HG03045 (cell line): ENCODE results near the gene NFATC2.

Experiments used
- ATAC-seq: cut with Tn5 transposase; IDR thresholded peaks from one replicate; pipeline ENCODE4 v1.9.1; 2021; ENCODE audit warnings: mild to moderate bottlenecking, moderate library complexity; ENCODE audit not compliant: unreplicated experiment

The NFATC2 gene

DNA sequence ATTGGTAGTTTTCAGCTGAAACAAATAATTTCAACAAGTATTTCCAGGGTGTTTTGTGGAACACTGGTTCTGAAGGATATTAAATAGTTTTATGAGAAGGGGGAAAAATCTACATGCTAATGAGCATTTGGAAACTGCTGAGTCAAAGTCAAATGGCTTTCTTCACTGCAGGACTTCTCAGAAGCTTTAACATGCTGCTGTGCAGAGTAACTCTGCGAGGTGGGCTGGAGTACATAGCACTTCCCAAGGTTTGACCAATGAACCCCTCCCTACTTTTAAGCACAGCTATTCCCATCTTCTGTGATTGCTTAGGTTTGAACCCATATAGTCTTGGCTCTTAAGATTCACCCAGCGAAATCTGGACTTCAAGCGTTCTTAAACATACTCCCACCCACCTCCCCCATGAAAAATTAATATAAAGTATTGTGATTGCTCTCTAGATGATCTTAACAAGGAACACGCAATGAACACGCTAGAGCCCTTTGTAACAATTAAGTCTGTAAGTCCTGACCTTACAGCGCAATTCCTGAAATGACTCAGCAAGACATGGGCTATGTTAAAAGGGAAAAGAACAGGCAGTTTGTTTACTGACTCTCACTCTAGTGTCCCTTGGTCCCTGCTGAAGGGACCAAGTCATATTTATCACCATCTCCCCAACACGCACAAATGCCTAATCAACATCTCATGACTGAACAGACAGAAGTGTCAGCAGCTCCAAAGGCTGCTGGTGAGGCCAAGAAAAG lies 105.2 kb downstream of the NFATC2 start:
- ATAC-seq = no peak

DNA sequence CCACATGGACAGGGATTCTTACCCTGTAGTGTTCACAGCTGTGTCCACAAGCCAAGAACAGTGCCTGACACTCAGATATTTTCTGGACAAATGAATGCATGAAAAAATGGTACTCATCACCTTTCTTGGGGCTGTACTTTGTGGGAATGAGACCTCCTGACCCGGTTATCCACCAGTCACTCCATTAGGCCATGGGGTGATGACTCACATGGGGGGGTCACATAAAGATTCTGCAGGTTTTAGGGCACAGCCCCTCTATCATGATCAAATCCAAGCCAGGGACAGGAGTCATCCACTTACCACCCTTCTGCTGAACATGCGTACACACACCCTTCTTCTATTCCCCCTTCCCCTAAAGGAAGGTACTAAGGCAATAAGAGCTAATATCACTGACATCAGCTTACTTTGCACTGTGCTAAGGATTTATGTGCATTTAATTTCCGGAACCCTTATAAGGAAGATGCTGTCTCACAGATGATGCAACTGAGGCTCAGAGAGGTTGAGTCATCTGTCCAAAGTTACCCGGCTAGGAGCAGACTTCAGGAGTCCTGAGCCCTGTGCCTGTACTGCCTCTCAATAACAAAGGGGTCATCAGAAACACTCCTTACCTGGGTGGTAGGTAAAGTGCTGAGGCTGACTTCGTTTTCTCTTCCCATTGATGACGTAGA lies 107.8 kb downstream of the NFATC2 start:
- ATAC-seq = no peak

DNA sequence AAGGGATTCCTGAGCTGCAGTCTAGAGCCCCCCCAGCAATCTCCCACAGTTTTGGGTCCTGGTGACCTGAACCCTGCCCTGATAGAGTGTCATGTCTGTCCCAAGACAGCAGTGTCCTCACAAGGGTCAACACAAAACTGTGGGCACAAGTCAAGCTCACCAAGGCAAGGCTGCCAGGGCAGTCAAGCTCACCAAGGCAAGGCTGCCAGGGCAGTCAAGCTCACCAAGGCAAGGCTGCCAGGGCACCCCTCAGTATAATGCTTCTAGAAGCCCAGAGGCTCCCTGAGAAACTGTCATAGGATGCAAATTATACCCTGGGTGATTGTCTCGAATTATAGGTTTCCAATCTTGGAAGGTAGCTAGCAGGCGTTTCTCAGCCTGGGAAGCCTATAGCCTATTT lies 108.5 kb downstream of the NFATC2 start:
- ATAC-seq = no peak

DNA sequence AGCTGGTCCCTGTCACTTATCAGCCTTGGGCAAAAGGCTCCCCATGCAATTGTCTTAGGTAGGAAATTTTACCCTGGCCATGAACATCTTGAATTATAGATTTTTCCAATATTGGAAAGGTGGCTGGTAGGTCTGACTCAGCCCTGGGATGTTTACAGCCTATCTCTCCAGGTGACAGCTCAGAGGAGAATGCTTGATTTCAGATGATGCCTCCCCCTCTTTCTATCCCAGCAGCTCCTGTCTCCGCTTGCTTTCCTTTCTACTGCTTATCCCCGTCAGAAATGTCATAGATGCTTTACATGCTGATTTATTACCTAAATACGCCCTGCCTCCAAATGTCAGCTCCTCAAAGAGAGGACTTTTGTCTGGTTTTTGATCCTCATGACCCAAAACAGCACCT lies 109.6 kb downstream of the NFATC2 start:
- no peak for ATAC-seq

DNA sequence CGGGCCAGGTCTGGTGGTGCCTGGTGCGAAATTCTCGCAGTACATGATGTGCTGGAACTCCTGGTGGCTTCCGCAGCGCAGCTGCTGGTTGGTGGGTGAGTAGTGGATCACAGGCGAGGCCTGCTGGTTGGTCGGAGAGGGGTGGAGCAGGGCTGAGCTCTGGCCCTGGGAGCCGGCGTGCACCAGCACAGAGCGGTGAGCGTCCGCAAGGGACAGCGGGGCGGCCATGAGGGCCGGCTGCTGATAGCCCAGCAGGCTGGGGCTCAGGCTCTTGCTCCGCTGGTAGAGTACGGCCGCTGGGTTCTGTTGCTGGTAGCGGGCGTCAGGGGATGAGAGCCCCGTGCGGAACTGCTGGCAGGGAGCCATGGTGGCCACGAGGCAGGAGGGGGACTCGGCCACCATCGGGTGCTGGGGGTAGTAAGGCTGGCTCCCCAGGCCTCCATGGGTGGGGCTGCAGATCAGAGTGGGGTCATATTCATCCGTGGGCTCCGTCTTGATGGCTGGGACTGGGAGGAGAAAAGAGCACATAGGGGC lies 110.2 kb downstream of the NFATC2 start:
- no peak for ATAC-seq

DNA sequence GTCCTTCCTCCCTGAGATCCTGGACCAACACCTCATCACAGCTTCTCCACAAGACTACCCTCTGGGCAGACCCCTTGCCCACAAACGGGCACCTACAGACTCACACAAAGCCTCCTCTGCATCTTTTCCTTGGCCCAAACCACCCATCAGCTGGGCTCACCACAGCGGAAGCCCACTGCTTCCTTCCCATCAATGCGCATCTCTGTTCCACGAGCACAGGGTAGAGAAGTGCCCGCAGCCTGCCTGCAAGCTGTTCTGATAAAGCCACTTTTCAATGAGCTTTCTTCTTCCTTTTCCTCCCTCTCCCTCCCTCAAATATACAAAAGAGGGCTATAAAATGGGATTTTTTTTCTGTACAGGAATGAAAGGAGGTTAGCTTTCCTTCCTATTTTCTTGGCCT lies 111.2 kb downstream of the NFATC2 start:
- no peak for ATAC-seq

DNA sequence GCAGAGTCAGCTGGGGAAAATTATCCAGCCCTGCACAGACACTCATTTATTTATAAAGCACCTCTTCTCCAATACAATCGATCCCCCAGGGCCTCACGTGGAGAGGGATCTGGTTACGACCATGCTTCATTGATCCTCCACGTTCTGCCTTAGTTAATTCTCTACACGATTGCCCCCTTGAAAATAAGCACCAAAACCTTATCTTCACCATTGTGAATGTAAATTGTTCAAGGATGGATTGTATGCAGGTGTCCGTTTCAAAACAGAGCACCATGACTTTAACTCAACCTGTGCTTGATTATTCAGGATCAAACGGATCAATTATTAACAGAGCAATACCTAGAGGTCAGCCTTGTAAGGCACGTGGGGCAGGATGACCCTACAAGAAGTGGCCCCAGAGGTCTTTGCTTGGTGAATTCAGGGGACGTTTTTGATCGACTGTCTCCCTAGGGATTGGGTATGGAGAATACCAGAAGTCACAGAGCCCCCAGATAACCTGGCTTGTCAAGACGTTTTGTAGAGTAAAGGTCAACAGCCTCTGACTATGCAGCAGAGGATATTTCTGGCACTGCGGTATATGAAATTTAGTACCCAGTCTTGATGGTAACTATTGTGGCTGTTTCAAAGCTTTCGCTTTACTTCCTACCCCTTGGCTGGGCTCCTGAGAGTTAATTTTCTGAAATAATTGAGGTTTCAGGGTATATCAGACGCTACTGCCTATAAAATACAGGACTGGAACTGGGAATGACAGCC lies 112.1 kb downstream of the NFATC2 start:
- ATAC-seq = no peak

DNA sequence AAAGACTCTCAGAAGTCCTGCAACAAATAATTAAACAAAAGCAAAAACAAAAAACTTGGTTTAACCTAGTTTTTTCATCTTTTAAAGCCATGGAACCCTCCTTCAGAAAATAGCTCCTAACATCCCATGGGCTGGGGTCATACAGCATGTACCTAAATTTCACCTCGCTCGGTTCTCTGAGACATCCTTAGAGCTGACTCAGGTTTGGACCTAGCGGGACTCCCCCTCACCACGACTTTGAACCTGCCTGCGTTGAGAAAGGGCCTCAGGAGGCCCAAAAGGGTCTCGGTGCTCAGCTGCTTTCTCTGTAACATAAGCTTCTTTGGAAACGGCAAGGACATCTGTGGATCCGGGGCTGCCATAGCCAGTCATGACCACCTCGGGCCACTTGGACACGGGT lies 112.8 kb downstream of the NFATC2 start:
- ATAC-seq = no peak

DNA sequence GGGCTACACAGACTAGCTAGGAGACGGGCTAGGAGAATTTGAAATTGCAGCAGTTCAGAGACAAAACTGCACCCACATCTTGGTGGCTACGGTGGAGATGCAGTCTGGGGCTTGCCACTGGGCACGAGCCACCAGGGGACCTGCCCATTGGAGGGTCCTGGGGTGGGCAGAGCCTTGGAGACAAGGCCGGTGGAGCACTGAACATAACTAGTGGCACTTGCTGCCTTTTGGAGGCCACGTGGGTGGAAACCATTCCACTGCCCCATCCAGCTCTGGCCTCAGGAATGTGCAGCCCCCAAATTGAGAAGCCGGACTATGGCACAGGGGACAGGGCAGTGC lies 113.4 kb downstream of the NFATC2 start:
- no peak for ATAC-seq

DNA sequence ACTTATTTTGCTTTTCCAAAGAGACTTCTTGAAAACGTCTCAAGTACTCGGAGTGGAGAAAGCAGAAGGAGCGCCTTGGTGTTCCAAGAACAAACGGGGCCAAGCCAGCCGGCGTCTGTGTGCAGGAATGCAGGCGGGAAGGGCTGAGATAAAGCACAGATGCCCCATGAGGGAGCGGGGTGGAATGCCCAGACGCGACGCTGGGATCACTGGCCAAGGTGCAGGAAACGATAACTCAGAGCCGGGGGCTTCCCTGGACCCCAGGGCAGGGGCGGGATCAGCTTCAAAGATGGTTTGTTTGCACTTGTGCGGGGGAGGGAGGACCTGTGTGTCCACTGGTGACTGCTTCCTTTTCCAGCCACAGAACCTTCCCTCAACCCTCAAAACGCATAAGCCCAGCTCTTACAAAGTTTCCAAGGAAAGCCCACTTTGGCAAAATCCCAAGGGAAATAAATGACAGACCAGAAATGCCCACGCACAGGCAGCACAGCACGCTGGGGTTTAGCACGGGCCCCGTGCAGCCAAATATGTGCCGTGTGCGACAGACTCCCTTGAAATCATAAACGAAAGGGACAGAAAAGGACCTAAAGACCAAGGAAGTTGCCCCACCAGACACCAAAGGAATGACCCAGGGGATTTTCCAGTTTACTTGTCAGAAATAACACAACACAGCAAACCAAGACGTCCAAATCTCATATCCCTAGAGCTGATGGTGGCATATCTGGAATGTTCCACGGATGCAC lies 113.9 kb downstream of the NFATC2 start:
- ATAC-seq = no peak

DNA sequence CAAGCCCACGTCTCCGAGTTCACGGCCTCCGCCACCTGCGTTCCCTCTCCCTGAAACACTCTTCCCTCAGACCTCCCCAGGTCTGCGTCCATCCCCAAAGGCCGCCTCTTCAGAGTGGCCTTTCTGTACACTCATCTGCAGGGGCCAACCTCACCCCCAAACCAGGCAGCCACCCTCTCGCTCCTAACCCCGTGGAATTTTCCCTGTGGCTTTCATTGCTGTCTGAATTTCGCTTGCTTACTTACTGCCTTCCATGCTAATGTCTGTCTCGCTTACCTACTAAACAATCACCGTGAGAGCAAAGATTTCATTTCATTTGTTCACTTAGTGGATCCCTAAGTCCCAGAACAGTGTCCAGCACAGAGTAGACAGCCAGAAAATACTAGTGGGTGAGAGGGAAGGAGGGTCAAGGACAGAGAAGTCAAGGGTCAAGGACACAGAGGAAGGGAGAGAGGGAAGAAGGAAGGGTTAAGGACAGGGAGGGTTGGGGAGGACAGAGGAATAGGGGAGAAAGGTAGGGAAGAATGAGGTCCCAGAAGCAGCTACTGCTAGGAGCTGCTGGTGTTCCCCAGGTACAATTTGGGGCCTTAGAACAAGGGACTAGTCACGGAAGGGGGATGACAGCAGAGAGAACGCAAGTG lies 114.7 kb downstream of the NFATC2 start:
- ATAC-seq = no peak

DNA sequence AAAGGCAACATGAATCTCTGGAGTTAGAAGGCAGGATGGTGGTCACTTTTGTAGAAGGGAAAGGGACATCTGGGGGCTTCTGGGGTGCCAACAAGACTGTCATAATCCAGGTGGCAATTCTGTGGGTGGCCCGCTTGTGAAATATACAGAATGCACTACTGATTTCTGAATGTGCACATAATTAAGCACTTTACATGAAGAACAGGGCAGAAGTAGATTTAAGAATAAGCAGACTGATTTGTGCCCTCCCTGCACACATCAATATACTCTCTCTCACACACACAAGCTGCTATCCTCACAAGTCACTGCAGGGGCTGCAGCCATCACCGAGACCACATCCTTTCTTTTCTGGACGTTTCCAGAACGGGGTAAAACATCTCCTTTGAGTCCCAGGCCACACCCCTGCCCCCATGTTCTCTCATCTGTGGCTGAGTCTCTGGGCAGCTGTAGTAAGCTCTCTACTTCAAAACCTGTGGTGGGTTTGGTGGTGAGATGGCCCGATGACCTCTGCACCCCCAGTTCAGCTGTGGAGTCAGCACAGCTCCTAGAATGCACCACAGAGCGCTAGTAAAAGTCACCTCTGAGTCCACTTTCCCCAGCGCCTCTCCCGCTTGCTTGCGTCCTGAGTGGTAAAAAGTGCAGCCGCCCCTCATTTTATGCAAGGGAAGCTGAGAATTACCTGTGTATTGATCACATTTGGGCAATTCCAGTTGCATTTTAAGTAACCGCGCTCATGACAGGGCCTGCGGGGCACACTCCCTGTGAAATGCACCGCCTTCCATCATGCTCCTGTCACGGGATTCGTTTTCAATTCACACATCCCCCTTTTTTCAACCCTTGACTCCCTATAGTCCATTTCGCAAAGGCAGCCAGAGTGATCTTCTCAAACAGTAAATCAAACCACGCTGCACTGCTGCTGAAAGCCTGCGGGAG lies 115.5 kb downstream of the NFATC2 start:
- ATAC-seq = no peak

DNA sequence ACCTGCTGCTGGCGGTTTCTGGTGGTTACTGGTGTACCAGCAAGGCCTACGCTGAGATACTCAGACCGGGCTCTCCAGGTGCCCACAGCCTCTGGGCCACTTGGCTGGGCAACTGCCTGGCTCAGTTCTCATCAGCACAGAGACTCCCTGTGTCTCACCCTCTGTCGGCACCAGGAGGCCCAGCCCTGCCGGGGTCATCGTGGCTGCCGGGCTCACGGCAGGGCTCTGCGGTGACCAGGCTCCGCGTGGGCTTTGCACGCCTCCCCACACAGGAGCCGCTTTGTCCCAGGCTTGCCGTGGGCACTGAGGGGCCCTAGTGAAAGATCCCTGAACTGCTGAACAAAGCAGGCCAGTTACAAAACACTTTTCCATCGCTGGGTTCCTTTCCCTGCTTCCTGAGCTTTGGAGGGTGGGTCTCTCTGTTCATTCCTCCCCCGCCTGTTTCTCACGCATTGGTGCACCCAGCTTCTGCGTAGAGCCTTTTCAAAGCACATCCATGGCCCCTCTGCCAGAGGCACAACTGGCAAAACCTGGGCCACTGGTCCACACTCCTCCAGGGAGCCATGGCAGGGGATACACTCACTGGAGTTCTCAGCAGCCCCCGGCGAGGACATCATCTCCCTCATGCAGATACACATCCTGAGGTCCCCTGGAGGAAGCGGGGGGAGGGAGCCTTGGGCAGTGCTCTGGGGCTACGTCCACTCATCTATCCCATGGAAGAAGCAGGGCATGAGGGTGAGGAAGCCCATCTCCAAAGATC lies 117.0 kb downstream of the NFATC2 start:
- no peak for ATAC-seq

DNA sequence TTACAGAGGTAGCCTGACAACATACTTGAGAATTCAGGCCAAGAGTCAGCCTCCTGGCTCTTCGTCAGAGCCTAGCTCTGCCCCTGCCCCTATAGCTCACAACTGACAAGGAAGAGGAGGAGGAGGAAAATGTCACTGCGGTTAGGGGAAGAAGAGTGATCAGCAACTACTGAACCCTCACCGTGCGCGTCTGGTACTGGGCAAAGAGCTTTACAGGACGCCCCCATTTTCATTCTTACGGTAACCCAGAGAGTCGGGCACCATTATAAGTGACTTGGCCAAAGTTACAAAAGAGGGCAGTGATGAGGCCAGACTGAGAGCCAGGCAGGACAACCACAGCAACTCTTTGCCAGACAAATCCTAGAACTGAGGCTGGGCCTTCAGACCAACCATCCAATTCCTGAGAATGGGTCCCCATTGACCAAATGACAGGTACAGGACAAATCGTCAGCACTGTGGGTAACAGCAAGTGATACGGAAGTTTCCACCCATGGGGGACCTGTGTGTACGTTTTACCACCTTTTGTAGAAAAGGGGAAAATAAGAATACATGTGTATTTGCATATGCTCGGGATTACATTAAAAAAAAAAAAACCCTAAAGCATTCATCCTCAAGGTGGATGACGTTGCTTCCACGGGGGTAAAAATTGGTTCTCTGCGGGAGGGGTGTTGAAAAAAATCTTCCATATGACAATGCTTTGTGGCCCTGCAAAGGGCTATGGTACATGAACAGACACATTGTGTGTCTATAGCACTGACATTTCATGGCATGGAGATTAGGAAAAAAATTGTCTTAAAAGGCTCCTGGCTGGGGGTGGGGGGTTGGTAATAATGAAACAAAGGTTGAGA lies 118.0 kb downstream of the NFATC2 start:
- no peak for ATAC-seq

DNA sequence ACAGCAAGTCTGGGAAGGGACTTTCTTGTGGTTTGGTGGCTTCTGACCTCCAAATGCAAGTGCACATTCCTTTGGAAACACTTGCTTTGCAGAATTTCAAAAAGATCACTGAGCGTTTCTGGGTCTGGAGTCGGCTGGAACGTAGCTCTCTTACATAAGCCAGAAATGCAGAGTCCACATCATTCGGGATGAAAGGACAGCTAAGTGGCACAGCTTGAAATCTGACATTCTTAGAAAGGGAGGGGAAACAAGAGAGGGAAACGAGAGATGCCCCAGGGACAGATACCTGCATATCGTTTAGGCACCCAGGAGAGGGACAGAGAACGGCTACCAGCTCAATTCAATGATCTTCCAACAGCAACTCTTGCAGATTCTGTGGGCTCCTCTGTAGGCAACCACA lies 118.7 kb downstream of the NFATC2 start:
- ATAC-seq = no peak

DNA sequence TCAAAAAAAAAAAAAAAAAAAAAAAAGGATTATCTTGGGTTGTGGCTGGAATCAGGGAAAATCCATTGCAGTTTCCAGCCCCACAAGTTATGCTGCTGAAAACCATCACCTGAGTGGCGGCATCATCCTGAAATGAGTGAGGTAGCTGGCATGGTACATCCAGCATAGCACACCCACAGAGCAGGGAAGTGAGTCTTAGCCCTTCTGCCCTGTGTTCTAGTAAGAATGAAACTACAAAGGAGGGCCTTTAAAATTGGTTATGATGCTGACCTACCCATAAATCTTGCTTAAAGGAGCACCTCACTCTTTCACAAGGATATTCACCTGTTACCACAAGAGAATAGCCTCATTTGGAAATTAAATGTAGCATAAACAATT lies 119.2 kb downstream of the NFATC2 start:
- ATAC-seq = no peak

DNA sequence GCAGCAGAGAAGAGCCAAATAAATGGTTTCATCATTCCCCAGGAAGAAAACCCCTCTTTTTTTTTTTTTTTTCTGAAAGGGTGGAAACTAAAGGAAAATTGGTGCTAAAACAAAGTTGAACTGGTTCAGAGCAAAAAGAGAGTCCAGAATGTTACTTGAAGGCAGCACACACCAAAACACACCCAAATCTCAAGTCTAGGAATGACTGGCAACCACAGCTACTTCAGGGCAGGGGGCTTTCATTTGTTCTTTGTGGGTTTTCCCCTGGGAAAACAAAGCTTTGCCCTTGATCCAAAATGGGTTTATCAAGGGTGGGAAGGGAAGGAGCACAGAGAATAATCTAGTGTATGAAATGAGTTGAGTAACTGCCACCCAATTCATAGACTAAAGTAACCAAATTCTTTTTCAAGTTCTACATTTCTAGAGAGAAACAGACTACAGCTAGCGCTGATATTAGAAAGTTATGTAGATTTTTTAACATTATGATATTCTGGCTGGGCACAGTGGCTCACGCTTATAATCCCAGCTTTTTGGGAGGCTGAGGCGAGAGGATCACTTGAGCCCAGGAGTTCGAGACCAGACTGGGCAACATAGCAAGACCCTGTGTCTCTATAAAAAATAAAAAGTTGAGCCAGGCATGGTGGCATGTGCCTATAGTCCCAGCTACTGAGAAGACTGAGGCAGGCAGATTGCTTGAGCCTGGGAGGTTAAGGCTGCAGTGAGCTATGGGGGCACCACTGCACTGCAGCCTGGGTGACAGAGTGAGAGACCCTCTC lies 119.8 kb downstream of the NFATC2 start:
- ATAC-seq = no peak
